ENCODE data around the gene TMEM69.

TMEM69 gene

GRCh38 chr1:45687754-45688740 is at the start of gene TMEM69:
Gene TMEM69 (plus strand): TSS chr1:45688181. CDS start chr1:45691069, 2,888 bp downstream.
- DNase-seq = peak; percentile 84
- in situ Hi-C loops (cut with HindIII; ENCODE audit: low pct_ligation_motif_present, low pct_unique_long_range_greater_than_20kb, low sequenced_read_pairs) = no loop called here

DNA sequence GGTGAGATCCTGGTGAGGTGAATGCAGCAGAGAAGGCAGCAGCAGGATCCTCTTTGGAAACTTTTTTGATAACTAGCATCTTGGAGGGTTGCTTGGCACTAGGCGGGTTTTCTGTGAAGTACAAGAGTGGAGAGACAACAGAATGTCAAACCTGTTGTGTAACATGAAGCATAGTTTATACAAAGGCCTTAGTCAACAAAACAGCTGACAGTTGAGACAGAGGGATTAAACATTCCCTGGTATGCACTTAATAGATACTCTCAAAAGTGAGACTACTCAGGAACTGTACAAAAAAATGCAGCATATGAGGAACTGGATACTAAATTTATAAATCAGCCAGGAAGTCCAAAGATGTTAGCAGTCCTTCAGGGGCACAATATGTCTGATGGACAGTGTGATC is 47.7 kb upstream of the TMEM69 start:
- in situ Hi-C loops (cut with HindIII; ENCODE audit: low pct_ligation_motif_present, low pct_unique_long_range_greater_than_20kb, low sequenced_read_pairs) = no loop called here

GRCh38 chr1:45643321-45643720 is 44.7 kb upstream of the TMEM69 start:
- no peak for DNase-seq
- in situ Hi-C loops (cut with HindIII; ENCODE audit: low pct_ligation_motif_present, low pct_unique_long_range_greater_than_20kb, low sequenced_read_pairs) = no loop called here

More for the DNA sequence above, 47.7 kb upstream of the TMEM69 start:
- no peak for DNase-seq

- in situ Hi-C loops (cut with HindIII; ENCODE audit: low pct_ligation_motif_present, low pct_unique_long_range_greater_than_20kb, low sequenced_read_pairs) = no loop called here
- peak; percentile 31 for DNase-seq
Measured at GRCh38 chr1:45643978-45644377, 44.0 kb upstream of the TMEM69 start.

- no peak for DNase-seq
- in situ Hi-C loops (cut with HindIII; ENCODE audit: low pct_ligation_motif_present, low pct_unique_long_range_greater_than_20kb, low sequenced_read_pairs) = no loop called here
Measured at GRCh38 chr1:45644661-45645060, 43.3 kb upstream of the TMEM69 start.

DNA sequence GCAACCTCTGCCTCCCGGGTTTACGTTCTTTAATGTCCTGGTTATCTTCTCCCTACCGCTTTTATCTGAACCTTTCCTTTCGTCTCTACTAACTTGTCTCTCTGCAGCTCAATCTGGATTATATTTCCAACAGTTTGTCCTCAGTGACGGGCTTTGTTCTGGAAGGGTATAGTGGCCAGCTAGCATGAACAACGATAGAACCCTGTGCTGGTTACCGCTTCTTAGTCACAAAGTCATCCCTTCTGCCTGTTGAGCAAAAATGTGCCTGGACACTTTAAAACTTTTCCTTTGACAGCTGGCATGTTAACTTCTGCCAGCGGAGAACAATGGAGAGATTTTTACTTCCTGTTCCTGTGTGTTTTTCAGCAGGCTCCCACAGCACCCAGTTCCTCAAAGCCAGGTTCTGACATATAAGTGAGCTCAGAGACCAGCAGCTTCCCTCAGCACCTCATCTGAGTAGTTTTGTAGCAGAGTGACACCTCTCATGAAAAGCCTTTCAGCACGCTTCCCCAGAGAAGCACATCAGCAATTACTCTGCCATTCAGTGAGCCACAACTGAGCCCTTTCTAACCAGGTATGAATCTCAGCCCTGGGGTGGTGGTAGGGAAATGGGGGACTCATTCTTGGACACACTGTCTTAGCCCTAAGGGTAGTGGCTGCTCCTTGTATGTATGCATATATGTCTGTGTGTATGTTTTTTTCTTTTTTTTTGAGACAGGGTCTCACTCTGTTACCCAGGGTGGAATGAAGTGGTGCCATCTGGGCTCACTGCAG is 40.5 kb upstream of the TMEM69 start:
- in situ Hi-C loops (cut with HindIII; ENCODE audit: low pct_ligation_motif_present, low pct_unique_long_range_greater_than_20kb, low sequenced_read_pairs) = no loop called here
- no peak for DNase-seq

DNA sequence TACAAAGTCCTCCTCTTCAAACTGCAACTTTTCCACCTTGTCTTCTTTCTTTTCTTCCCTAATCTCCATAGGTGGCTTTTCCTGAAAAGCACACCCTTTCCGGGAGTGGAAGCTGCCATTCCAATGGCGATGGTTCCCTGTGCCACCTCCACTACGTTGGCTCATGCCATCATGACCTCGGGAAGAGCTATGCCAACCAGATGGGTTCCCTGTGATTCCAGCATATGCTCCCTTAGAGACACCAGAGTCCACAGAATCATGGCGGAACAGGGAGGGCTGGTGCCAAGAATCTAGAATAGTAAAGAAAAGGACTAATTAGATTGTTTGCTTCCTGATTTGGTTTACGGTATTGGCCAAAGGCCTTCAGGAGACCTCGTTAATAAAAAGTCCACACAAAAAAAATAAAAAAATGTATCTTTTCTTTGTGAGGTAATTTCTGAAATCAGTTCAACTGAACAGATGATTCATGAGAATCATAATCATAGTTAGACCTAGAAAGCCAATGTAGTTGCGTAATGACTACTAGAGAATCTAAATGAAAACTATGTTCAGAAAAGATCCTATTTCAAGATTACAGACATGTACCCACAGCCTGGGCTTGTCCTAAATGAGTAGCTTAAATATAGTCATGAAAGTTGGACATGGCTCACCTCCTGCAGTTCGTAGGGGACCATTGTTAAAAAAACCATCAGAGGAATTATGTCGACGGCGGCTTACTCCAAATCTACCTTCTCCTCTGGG is 33.3 kb upstream of the TMEM69 start:
- DNase-seq = no peak
- in situ Hi-C loops (cut with HindIII; ENCODE audit: low pct_ligation_motif_present, low pct_unique_long_range_greater_than_20kb, low sequenced_read_pairs) = no loop called here

- in situ Hi-C loops (cut with HindIII; ENCODE audit: low pct_ligation_motif_present, low pct_unique_long_range_greater_than_20kb, low sequenced_read_pairs) = no loop called here
- no peak for DNase-seq
Measured at GRCh38 chr1:45656573-45657226, 31.3 kb upstream of the TMEM69 start.

- in situ Hi-C loops (cut with HindIII; ENCODE audit: low pct_ligation_motif_present, low pct_unique_long_range_greater_than_20kb, low sequenced_read_pairs) = no loop called here
Measured at GRCh38 chr1:45658171-45658570, 29.8 kb upstream of the TMEM69 start.

DNA sequence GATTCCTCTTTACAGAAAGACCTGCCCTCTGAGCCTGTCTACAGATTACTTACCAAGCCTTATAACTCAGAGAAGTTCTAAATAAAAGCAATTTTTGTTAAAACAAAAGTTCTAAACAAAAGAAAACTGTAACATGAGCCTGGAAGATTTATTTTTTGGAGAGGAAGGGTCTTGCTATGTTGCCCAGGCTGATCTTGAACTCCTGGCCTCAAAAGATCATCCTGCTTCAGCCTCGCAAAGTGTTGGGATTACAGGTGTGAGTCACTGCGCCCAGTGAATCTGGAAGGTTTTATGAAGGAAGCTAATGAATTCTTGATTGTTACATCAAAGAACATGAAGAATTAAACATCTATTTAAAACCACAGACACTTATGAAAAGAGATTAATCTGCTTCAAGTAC is 28.8 kb upstream of the TMEM69 start:
- DNase-seq = no peak
- in situ Hi-C loops (cut with HindIII; ENCODE audit: low pct_ligation_motif_present, low pct_unique_long_range_greater_than_20kb, low sequenced_read_pairs) = no loop called here

More at GRCh38 chr1:45658171-45658570, 29.8 kb upstream of the TMEM69 start:
- no peak for DNase-seq

- in situ Hi-C loops (cut with HindIII; ENCODE audit: low pct_ligation_motif_present, low pct_unique_long_range_greater_than_20kb, low sequenced_read_pairs) = no loop called here
- DNase-seq = no peak
Measured at GRCh38 chr1:45660336-45660735, 27.6 kb upstream of the TMEM69 start.

- DNase-seq = no peak
- in situ Hi-C loops (cut with HindIII; ENCODE audit: low pct_ligation_motif_present, low pct_unique_long_range_greater_than_20kb, low sequenced_read_pairs) = no loop called here
Measured at GRCh38 chr1:45666836-45667235, 21.1 kb upstream of the TMEM69 start.

- DNase-seq = no peak
- in situ Hi-C loops (cut with HindIII; ENCODE audit: low pct_ligation_motif_present, low pct_unique_long_range_greater_than_20kb, low sequenced_read_pairs) = no loop called here
Measured at GRCh38 chr1:45667321-45668111, 20.5 kb upstream of the TMEM69 start.

- DNase-seq = no peak
- in situ Hi-C loops (cut with HindIII; ENCODE audit: low pct_ligation_motif_present, low pct_unique_long_range_greater_than_20kb, low sequenced_read_pairs) = no loop called here
Measured at GRCh38 chr1:45668526-45668925, 19.5 kb upstream of the TMEM69 start.

DNA sequence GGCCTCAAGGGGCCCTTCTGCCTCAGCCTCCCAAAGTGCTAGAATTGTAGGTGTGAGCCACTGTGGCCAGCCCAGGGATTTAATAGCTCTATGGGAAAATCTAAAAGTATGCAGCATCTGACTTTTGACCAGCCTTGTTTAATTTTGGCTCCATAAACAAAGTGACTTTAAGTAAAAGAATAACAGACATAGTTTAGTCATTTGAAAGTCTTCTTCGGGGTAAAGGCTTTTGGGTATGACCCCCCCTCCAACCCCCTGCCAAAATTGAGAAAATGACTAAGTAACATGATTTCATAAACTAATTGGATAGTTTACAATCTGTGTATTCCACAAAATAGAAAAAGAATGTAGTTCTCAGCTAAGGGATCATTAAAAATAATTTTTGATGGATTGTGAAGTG is 18.6 kb upstream of the TMEM69 start:
- no peak for DNase-seq
- in situ Hi-C loops (cut with HindIII; ENCODE audit: low pct_ligation_motif_present, low pct_unique_long_range_greater_than_20kb, low sequenced_read_pairs) = no loop called here

DNA sequence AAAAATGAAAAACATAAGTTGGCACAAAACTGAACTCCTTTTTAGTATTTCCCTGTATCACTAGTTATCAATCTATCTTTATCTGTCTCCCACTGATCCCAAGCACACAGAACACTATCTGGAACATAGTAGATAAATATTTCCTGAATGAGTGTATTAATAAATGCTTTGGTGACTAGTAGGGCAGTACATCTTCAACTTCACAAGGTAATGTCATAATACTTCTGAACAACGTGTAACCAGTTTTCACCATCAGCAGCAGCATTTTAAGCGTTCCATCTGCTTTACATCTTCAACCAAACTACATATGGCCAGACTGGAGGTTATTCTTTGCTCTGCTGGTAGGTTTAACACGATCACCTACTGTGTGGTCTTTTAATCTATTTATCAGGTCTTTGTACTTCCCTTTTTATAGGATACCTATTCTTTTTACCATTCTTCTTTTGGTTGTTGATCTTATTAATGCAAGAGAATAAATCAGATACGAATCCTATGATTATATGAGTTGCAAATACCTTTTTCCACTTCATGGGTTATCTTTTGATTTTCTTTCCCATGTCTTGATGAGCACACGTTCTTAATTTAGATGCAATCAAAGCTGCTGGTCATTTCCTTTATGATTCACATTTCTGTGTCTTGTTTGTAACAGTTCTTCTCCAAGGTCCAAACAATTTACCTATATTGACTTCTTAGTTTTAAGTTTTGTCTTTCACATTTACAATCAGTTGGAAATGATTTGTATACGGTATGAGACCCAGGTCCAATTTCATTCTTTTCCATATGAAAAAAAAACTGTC is 17.9 kb upstream of the TMEM69 start:
- DNase-seq = no peak
- in situ Hi-C loops (cut with HindIII; ENCODE audit: low pct_ligation_motif_present, low pct_unique_long_range_greater_than_20kb, low sequenced_read_pairs) = no loop called here

GRCh38 chr1:45673956-45674355 is 14.0 kb upstream of the TMEM69 start:
- in situ Hi-C loops (cut with HindIII; ENCODE audit: low pct_ligation_motif_present, low pct_unique_long_range_greater_than_20kb, low sequenced_read_pairs) = no loop called here
- DNase-seq = no peak

All from ACHN (cell line).